Mesendoderm (in vitro differentiated cells): ENCODE data around the gene FH.
A peak's percentile ranks its signal among the peaks of the same experiment; 100 is the strongest.

Experiments
- DNase-seq: peaks from one replicate; pipeline ENCODE4 v3.0.0; 2013
- H2AK5ac ChIP-seq: 2 replicates; pipeline ENCODE4 v1.6.1; 2013; ENCODE audit warnings: low read length, inconsistent platforms
- H2BK120ac ChIP-seq: 2 replicates; pipeline ENCODE4 v1.6.1; 2013; ENCODE audit warnings: low read depth, mild to moderate bottlenecking, low read length, moderate library complexity, mixed read lengths
- H2BK15ac ChIP-seq: replicated peaks from 2 replicates; pipeline ENCODE4 v1.6.1; 2013; ENCODE audit warnings: low read depth, mild to moderate bottlenecking, moderate library complexity
- H2BK5ac ChIP-seq: 2 replicates; pipeline ENCODE4 v1.6.1; 2013; ENCODE audit warnings: low read length, inconsistent platforms
- H3K18ac ChIP-seq: 2 replicates; pipeline ENCODE4 v1.6.1; 2013; ENCODE audit warnings: mild to moderate bottlenecking, low read length, mixed read lengths
- H3K23ac ChIP-seq: one replicate; pipeline ENCODE4 v1.6.1; 2013; ENCODE audit warnings: low read length
- H3K27ac ChIP-seq: 2 replicates; pipeline ENCODE4 v1.5.1; 2013; ENCODE audit warnings: low read depth, mild to moderate bottlenecking, inconsistent platforms, low read length, moderate library complexity
- H3K27me3 ChIP-seq: 2 replicates; pipeline ENCODE4 v1.6.1; 2013; ENCODE audit warnings: low read length, control low read depth, mild to moderate bottlenecking, inconsistent platforms; ENCODE audit not compliant: insufficient read depth, poor library complexity
- H3K36me3 ChIP-seq: 2 replicates; pipeline ENCODE4 v1.6.1; 2013; ENCODE audit warnings: low read length, inconsistent platforms; ENCODE audit not compliant: control insufficient read depth, insufficient read depth
- H3K4ac ChIP-seq: one replicate; pipeline ENCODE4 v1.6.1; 2013; ENCODE audit warnings: low read depth, mild to moderate bottlenecking, low read length, moderate library complexity
- H3K4me1 ChIP-seq: 2 replicates; pipeline ENCODE4 v1.6.1; 2013; ENCODE audit warnings: low read depth, low read length, inconsistent platforms; ENCODE audit not compliant: control insufficient read depth
- H3K4me2 ChIP-seq: 2 replicates; pipeline ENCODE4 v1.6.1; 2013; ENCODE audit warnings: low read length
- H3K4me3 ChIP-seq: 2 replicates; pipeline ENCODE4 v1.5.1; 2013; ENCODE audit warnings: mild to moderate bottlenecking, low read length
- H3K56ac ChIP-seq: one replicate; pipeline ENCODE4 v1.6.1; 2013; ENCODE audit warnings: low read length
- H3K79me1 ChIP-seq: 2 replicates; pipeline ENCODE4 v1.6.1; 2013; ENCODE audit warnings: low read length, inconsistent platforms
- H3K79me2 ChIP-seq: 2 replicates; pipeline ENCODE4 v1.6.1; 2013; ENCODE audit warnings: mild to moderate bottlenecking, low read length; ENCODE audit not compliant: control insufficient read depth, insufficient read depth
- H3K9ac ChIP-seq: 2 replicates; pipeline ENCODE4 v1.6.1; 2013; ENCODE audit warnings: low read length, inconsistent platforms
- H4K5ac ChIP-seq: one replicate; pipeline ENCODE4 v1.6.1; 2013; ENCODE audit warnings: low read length
- H4K8ac ChIP-seq: one replicate; pipeline ENCODE4 v1.6.1; 2013; ENCODE audit warnings: low read depth, mild to moderate bottlenecking, control low read depth, low read length, moderate library complexity
- WGBS: extraction: QIAGEN DNeasy Blood & Tissue Kit; methylation state at CpG from one replicate; pipeline ENCODE4 v1.1.7; 2013; ENCODE audit warnings: low lambda C conversion rate, missing lambda C conversion rate; ENCODE audit not compliant: insufficient coverage; ENCODE audit errors: extremely low coverage; 5-methylcytosine and 5-hydroxymethylcytosine counted together

Gene FH

DNA sequence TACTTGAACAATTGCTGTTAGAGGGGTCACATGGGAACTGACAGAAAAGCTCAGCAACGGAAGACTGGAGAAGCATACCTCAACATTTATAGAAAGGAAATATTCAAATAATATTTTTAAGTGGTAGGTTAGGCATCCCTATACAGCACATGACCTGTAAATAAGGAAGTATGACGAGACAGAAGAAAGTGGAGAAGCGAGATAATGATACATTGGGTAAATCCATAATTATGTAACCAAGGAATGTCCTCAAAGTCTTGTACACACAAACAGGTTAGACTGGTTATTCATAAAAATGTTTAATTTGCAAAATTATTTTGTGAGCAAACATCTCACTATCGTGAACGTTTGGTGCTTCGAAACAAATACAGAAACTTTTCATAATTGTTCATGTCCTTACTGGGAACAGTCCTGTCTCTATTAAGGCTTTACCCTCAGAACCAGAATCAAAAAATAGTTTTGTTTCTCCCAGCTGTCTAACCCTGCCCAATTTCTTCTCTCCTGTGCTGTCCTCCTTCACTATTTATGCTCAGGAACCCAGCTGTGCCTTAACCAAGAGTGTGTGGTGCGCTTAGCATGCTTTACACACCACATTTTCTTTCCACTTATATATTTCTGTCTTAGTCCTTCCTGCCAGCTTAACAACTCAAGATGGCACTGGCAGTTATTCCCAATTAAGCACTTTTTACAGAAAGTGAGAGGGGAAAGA, 22.8 kb upstream of the FH start:
- Histone ChIP-seq H2BK120ac (no peak overlapping the region), H4K8ac (no peak overlapping the region), H2AK5ac (no peak overlapping the region), H4K5ac (no peak overlapping the region), H3K56ac (no peak overlapping the region), H3K23ac (no peak overlapping the region), H3K4me3 (no peak overlapping the region), H3K9ac (no peak overlapping the region), H3K27me3 (no peaks in the 10 kb centered on the region), H3K4ac (no peak overlapping the region), H3K27ac (no peak overlapping the region), H3K79me2 (no peaks in the 10 kb centered on the region), H3K4me2 (no peak overlapping the region), H3K36me3 (no peaks in the 10 kb centered on the region), H2BK15ac (no peak overlapping the region), H3K4me1 (no peaks in the 10 kb centered on the region), H2BK5ac (no peak overlapping the region), H3K18ac (no peak overlapping the region), H3K79me1 (no peaks in the 10 kb centered on the region)
- no CpG with 5 or more reads among the region's 7 CpGs for WGBS
- no peak for DNase-seq

DNA sequence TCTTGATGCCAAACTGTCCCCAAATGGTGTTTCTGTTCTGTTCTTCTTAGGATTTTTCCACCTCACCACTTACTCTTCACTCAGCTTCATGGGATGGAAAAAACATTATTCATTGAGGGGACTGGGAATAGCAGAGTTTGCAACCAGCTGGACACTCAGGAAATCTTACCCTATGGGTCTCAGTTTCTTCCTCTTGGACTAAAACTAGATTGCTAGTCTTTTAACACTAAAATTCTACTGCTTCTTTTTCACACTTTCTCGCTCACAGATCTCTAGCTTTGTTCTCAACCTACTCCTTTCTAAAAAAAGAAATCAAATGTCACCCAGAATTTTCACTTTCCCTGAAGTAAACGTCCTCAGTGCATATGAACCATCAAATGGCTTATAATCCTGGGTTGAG, 17.4 kb upstream of the FH start:
- Histone ChIP-seq H3K4me3 (no peak overlapping the region), H2BK15ac (no peak overlapping the region), H3K9ac (no peak overlapping the region), H3K79me2 (no peaks in the 10 kb centered on the region), H3K36me3 (no peaks in the 10 kb centered on the region), H3K18ac (no peak overlapping the region), H3K56ac (no peak overlapping the region), H4K8ac (no peak overlapping the region), H3K23ac (no peak overlapping the region), H3K4me2 (no peak overlapping the region), H3K4me1 (no peaks in the 10 kb centered on the region), H2AK5ac (no peak overlapping the region), H2BK120ac (no peak overlapping the region), H3K27ac (no peak overlapping the region), H4K5ac (no peak overlapping the region), H3K27me3 (no peaks in the 10 kb centered on the region), H3K4ac (no peak overlapping the region), H3K79me1 (no peaks in the 10 kb centered on the region), H2BK5ac (no peak overlapping the region)
- no peak for DNase-seq
- no CpG with 5 or more reads among the region's 2 CpGs for WGBS

DNA sequence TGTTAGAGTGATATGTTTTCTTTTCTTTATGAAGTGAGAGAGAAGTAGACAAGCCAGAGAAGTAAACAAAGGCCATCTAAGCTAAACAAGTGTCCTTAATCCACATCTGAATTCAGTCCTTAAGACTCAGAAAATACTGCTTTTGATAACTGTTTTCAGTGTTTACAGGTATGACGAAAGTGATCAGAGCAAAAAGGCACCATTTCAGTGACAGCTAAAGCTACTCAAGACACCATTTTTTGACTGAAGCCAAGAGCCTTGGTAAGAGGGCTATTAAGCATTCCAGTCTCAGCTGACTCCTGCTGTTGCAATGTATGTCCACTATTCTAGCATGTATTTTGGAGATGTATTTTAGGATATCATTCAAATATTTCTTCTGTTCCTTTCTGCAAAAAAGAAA, 16.7 kb upstream of the FH start:
- no peaks in the 10 kb centered on the region for H3K36me3 ChIP-seq
- no peak overlapping the region for H3K56ac ChIP-seq
- H2BK120ac ChIP-seq: no peak overlapping the region
- no peak overlapping the region for H3K4me2 ChIP-seq
- H3K27me3 ChIP-seq: no peaks in the 10 kb centered on the region
- no peak overlapping the region for H2BK5ac ChIP-seq
- no peak overlapping the region for H3K9ac ChIP-seq
- no peak overlapping the region for H2AK5ac ChIP-seq
- H4K5ac ChIP-seq: no peak overlapping the region
- H3K18ac ChIP-seq: no peak overlapping the region
- no peak overlapping the region for H4K8ac ChIP-seq
- no peak overlapping the region for H3K4ac ChIP-seq
- no peaks in the 10 kb centered on the region for H3K79me2 ChIP-seq
- H2BK15ac ChIP-seq: no peak overlapping the region
- no peaks in the 10 kb centered on the region for H3K79me1 ChIP-seq
- no peak overlapping the region for H3K23ac ChIP-seq
- no peaks in the 10 kb centered on the region for H3K4me1 ChIP-seq
- no peak overlapping the region for H3K27ac ChIP-seq
- no peak for DNase-seq
- no peak overlapping the region for H3K4me3 ChIP-seq
- WGBS: no CpG with 5 or more reads among the region's 1 CpG

- Histone ChIP-seq H3K36me3 (no peaks in the 10 kb centered on the region), H3K79me2 (no peaks in the 10 kb centered on the region), H3K4me1 (no peaks in the 10 kb centered on the region), H2BK5ac (no peak overlapping the region), H3K56ac (no peak overlapping the region), H2BK15ac (no peak overlapping the region), H3K4me3 (no peak overlapping the region), H3K18ac (no peak overlapping the region), H3K27me3 (no peaks in the 10 kb centered on the region), H2BK120ac (no peak overlapping the region), H2AK5ac (no peak overlapping the region), H4K5ac (no peak overlapping the region), H3K79me1 (no peaks in the 10 kb centered on the region), H3K4me2 (no peak overlapping the region), H3K9ac (no peak overlapping the region), H3K23ac (no peak overlapping the region), H3K27ac (no peak overlapping the region), H4K8ac (no peak overlapping the region), H3K4ac (no peak overlapping the region)
- peak; percentile 82 for DNase-seq
- WGBS: no CpG with 5 or more reads among the region's 5 CpGs
Observed at GRCh38 chr1:241533326-241534115, 14.0 kb upstream of the FH start.

- Histone ChIP-seq H3K4me2 (no peak overlapping the region), H3K56ac (no peak overlapping the region), H2BK15ac (no peak overlapping the region), H3K79me2 (no peaks in the 10 kb centered on the region), H3K4ac (no peak overlapping the region), H3K27me3 (no peaks in the 10 kb centered on the region), H3K27ac (no peak overlapping the region), H3K4me1 (no peaks in the 10 kb centered on the region), H3K23ac (no peak overlapping the region), H2BK5ac (no peak overlapping the region), H3K9ac (no peak overlapping the region), H3K4me3 (no peak overlapping the region), H4K8ac (no peak overlapping the region), H3K18ac (no peak overlapping the region), H2BK120ac (no peak overlapping the region), H2AK5ac (no peak overlapping the region), H3K36me3 (no peaks in the 10 kb centered on the region), H4K5ac (no peak overlapping the region), H3K79me1 (no peaks in the 10 kb centered on the region)
- no CpG with 5 or more reads among the region's 7 CpGs for WGBS
- DNase-seq: no peak
Observed at GRCh38 chr1:241532864-241533263, 13.3 kb upstream of the FH start.
